Osteoblast (primary cell): Measurements from ENCODE around the gene SLC37A4. TPM values are rescaled to one million over a fixed set of nuclear protein-coding genes. Genes with fewer than 3 reads are reported as not detected.
"Not testable (repeated sequence)": the region's sequence is repeated elsewhere in the genome, so short reads cannot be mapped to it uniquely, and the experiment has no call there.

Source experiments
- DNase-seq: peaks from one replicate; pipeline ENCODE4 v3.0.0; 2011; ENCODE audit warnings: low spot score, mixed read lengths; ENCODE audit not compliant: insufficient read length; ENCODE audit errors: missing footprints
- H2AFZ ChIP-seq: 2 replicates; pipeline ENCODE4 v1.6.0; 2011; ENCODE audit warnings: mild to moderate bottlenecking, low read length
- H3K27ac ChIP-seq: 2 replicates; pipeline ENCODE4 v1.5.1; 2011; ENCODE audit warnings: mild to moderate bottlenecking, low read depth, low read length, moderate library complexity
- H3K27me3 ChIP-seq: 2 replicates; pipeline ENCODE4 v1.6.0; 2012; ENCODE audit warnings: mild to moderate bottlenecking, control low read depth, inconsistent platforms, low read length, moderate library complexity; ENCODE audit not compliant: insufficient read depth
- H3K36me3 ChIP-seq: 2 replicates; pipeline ENCODE4 v1.5.1; 2011; ENCODE audit warnings: mild to moderate bottlenecking, low read length, control low read depth, moderate library complexity; ENCODE audit not compliant: insufficient read depth
- H3K4me1 ChIP-seq: 2 replicates; pipeline ENCODE4 v1.5.1; 2011; ENCODE audit warnings: mild to moderate bottlenecking, low read length, control low read depth, moderate library complexity; ENCODE audit not compliant: insufficient read depth
- H3K4me2 ChIP-seq: 2 replicates; pipeline ENCODE4 v1.6.0; 2011; ENCODE audit warnings: mild to moderate bottlenecking, low read length; ENCODE audit not compliant: insufficient read depth
- H3K4me3 ChIP-seq: fragments of 200-600 bp; sonication (generic); 3 replicates; pipeline ENCODE4 v1.5.1; 2012; ENCODE audit warnings: mild to moderate bottlenecking, low read length, inconsistent platforms; ENCODE audit not compliant: insufficient read depth
- H3K79me2 ChIP-seq: 2 replicates; pipeline ENCODE4 v1.6.0; 2012; ENCODE audit warnings: mild to moderate bottlenecking, low read length, control low read depth, inconsistent platforms; ENCODE audit not compliant: insufficient read depth
- H3K9me3 ChIP-seq: 2 replicates; pipeline ENCODE4 v1.5.1; 2011; ENCODE audit warnings: low read depth, low read length, control low read depth
- H4K20me1 ChIP-seq: 2 replicates; pipeline ENCODE4 v1.6.0; 2012; ENCODE audit warnings: mild to moderate bottlenecking, low read length, control low read depth; ENCODE audit not compliant: insufficient read depth
- CTCF ChIP-seq: IDR thresholded peaks from 2 replicates; pipeline ENCODE4 v1.5.1; 2011; ENCODE audit warnings: mild to moderate bottlenecking, low read depth, low read length, moderate library complexity; ENCODE audit errors: extremely low read depth
- total RNA-seq: library from RNA; depleted of rRNA; stranded (reverse); fragments of >200 nt; gene quantifications from 2 replicates; pipeline ENCODE4 v1.2.3, GENCODE V29; 2012

The SLC37A4 gene
- total RNA-seq, 1 donor, result 14.8 TPM

- Histone ChIP-seq H3K4me3 (no peak overlapping the region), H3K79me2 (no peaks in the 10 kb centered on the region), H4K20me1 (no peaks in the 10 kb centered on the region), H3K27me3 (no peaks in the 10 kb centered on the region), H3K27ac (no peak overlapping the region), H3K36me3 (no peaks in the 10 kb centered on the region), H2AFZ (no peak overlapping the region), H3K9me3 (no peaks in the 10 kb centered on the region), H3K4me1 (no peaks in the 10 kb centered on the region), H3K4me2 (no peak overlapping the region)
- no peak for TF ChIP-seq CTCF
- DNase-seq, result no peak
These were observed 42.4 kb downstream of the SLC37A4 start for GRCh38 chr11:118988280-118988679.

GRCh38 chr11:118984825-118985224, 45.9 kb downstream of the SLC37A4 start:
- H2AFZ ChIP-seq, result no peak overlapping the region
- no peaks in the 10 kb centered on the region for H3K36me3 ChIP-seq
- no peaks in the 10 kb centered on the region for H3K4me1 ChIP-seq
- H3K4me2 ChIP-seq, result no peak overlapping the region
- H3K4me3 ChIP-seq, result no peak overlapping the region
- no peak for TF ChIP-seq CTCF
- H3K9me3 ChIP-seq, result no peaks in the 10 kb centered on the region
- peaks cover 12% of the 10 kb centered on the region for H3K27me3 ChIP-seq
- no peak overlapping the region for H3K27ac ChIP-seq
- H4K20me1 ChIP-seq, result no peaks in the 10 kb centered on the region
- no peaks in the 10 kb centered on the region for H3K79me2 ChIP-seq
- DNase-seq, result peak; percentile 55

- not testable (repeated sequence) for DNase-seq, H3K27ac ChIP-seq, H3K9me3 ChIP-seq, H3K79me2 ChIP-seq, H4K20me1 ChIP-seq, H3K4me1 ChIP-seq, H3K4me3 ChIP-seq, H3K36me3 ChIP-seq, H3K4me2 ChIP-seq, H2AFZ ChIP-seq
- H3K27me3 ChIP-seq, result peaks cover 17% of the 10 kb centered on the region
These were observed 46.3 kb downstream of the SLC37A4 start for GRCh38 chr11:118984337-118984736.

GRCh38 chr11:118980191-118980881, 50.3 kb downstream of the SLC37A4 start:
- H3K4me1 ChIP-seq, result no peaks in the 10 kb centered on the region
- peak overlapping the region; percentile 27 for H3K4me3 ChIP-seq
- H3K4me2 ChIP-seq, result peak overlapping the region; percentile 68
- DNase-seq, result peak; percentile 80
- no peaks in the 10 kb centered on the region for H3K9me3 ChIP-seq
- H4K20me1 ChIP-seq, result no peaks in the 10 kb centered on the region
- peak overlapping the region; percentile 75 for H2AFZ ChIP-seq
- H3K79me2 ChIP-seq, result no peaks in the 10 kb centered on the region
- no peaks in the 10 kb centered on the region for H3K36me3 ChIP-seq
- no peak overlapping the region for H3K27ac ChIP-seq
- peaks cover 33% of the 10 kb centered on the region for H3K27me3 ChIP-seq
- no peak for TF ChIP-seq CTCF
